RWPE1 (cell line): ENCODE measurements around the gene ARFGEF2.
A peak's percentile ranks its signal among the peaks of the same experiment; 100 is the strongest.

Source experiments
- CTCF ChIA-PET: fragments of 350-600 bp; sonication (Branson Sonifier 250); formaldehyde crosslinking; extraction: SDS; loops from one replicate; lab custom pipeline; 2021; lab: Yijun Ruan, JAX
- POLR2A ChIA-PET: fragments of 400-600 bp; formaldehyde crosslinking; extraction: SDS; loops from one replicate; lab custom pipeline; 2020; ENCODE audit warnings: antibody characterized with exemption; ENCODE audit not compliant: low non-redundant PET; lab: Yijun Ruan, JAX
- DNase-seq: peaks from one replicate; pipeline ENCODE4 v3.0.0; 2012; ENCODE audit warnings: low spot score
- H3K27ac ChIP-seq: fragments of 450-650 bp; 2 replicates; pipeline ENCODE4 v1.5.1; 2017
- TF ChIP-seq, protein P1 (sequence below): fragments of 450-650 bp; conservative IDR thresholded peaks from 2 replicates; pipeline ENCODE4 v1.5.1; 2017; ENCODE audit warnings: low read depth, mild to moderate bottlenecking

ARFGEF2 gene

DNA sequence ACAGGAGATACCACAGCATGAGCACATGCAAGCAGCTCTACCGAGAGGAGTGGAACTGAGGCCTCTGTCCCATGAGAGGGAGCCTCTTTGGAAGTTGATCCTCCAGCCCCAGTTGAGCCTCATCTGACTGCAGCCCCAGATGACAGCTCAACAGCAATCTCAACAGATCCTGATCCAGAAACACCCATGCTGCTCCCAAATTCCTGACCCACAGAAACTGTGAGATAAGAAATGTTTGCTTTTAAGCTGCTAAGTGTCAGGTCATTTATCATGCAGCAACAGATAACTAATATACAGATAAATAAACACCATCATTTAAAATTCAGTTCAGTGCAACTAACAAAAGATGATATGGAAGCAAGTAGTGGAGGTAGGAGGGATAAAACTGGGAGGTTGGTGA, 4.8 kb upstream of the ARFGEF2 start:
- H3K27ac ChIP-seq: no peak overlapping the region
- no peak for DNase-seq
- POLR2A ChIA-PET: no interaction called here
- TF ChIP-seq, protein P1, sequence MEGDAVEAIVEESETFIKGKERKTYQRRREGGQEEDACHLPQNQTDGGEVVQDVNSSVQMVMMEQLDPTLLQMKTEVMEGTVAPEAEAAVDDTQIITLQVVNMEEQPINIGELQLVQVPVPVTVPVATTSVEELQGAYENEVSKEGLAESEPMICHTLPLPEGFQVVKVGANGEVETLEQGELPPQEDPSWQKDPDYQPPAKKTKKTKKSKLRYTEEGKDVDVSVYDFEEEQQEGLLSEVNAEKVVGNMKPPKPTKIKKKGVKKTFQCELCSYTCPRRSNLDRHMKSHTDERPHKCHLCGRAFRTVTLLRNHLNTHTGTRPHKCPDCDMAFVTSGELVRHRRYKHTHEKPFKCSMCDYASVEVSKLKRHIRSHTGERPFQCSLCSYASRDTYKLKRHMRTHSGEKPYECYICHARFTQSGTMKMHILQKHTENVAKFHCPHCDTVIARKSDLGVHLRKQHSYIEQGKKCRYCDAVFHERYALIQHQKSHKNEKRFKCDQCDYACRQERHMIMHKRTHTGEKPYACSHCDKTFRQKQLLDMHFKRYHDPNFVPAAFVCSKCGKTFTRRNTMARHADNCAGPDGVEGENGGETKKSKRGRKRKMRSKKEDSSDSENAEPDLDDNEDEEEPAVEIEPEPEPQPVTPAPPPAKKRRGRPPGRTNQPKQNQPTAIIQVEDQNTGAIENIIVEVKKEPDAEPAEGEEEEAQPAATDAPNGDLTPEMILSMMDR: no peak
- CTCF ChIA-PET: interaction anchor here (0.6 to 1.7 kb wide), 2 partner anchors 259 to 1186 kb away, joined by 3 to 12 read pairs; no protein-coding TSS in a partner anchor

GRCh38 chr20:48919336-48919881, 2.1 kb upstream of the ARFGEF2 start:
- CTCF ChIA-PET: interaction anchor here (0.9 kb wide), 1 partner anchor 299 kb away, joined by 3 read pairs; no protein-coding TSS in a partner anchor

DNA sequence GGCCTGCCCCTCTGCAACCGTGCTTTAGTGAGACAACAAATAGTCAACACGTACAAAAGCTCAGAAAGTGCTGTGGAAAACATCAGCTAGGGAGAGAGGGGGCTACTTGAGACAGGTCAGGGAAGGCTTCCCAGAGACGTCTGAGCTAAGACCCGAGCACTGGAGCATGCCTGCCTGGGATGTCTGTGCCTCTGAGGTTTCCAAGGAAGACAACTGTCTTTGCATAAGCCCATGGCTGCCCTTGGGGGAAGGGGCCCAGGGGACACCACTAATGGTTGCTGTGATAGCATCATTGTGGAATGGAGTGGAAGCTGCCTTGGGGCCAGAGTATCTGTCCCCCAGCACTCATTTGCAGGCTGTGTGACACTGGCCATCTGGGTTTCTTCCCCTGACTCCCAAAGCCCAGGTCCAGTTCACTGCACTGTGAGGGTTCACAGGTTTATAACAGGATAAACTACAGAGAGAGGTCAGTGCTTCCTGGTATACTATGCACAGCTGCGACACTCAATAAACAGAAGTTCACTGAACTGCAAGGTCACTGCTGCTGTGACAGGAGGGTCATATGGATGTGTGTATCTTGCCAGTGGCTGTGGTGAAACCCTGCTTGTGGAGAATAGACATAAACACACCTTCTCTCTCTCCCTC, 1.5 kb upstream of the ARFGEF2 start:
- no peak overlapping the region for H3K27ac ChIP-seq
- POLR2A ChIA-PET: interaction anchor here (0.5 kb wide), 1 partner anchor 41 kb away, joined by 3 read pairs; no protein-coding TSS in a partner anchor
- DNase-seq: no peak
- CTCF ChIA-PET: interaction anchor here (0.9 to 1.3 kb wide), 2 partner anchors 262 to 299 kb away, joined by 3 to 5 read pairs; no protein-coding TSS in a partner anchor
- TF ChIP-seq, protein P1: no peak

More at GRCh38 chr20:48919336-48919881, 2.1 kb upstream of the ARFGEF2 start:
- DNase-seq: no peak
- TF ChIP-seq, protein P1: no peak
- no peak overlapping the region for H3K27ac ChIP-seq
- POLR2A ChIA-PET: interaction anchor here (0.5 to 0.7 kb wide), 2 partner anchors 42 to 1744 kb away, joined by 3 to 4 read pairs; no protein-coding TSS in a partner anchor

GRCh38 chr20:48920527-48921167, 864 bp upstream of the ARFGEF2 start:
- TF ChIP-seq, protein P1: no peak
- peak overlapping the region; percentile 86 for H3K27ac ChIP-seq
- DNase-seq: no peak
- ChIA-PET CTCF (interaction anchor here (0.6 to 1.3 kb wide), 5 partner anchors 44 to 1257 kb away, joined by 3 to 5 read pairs (median 3); no protein-coding TSS in a partner anchor), POLR2A (no interaction called here)

- CTCF ChIA-PET: interaction anchor here (0.5 to 1.1 kb wide), 7 partner anchors 9 to 265 kb away, joined by 3 to 4 read pairs (median 3); no protein-coding TSS in a partner anchor
- TF ChIP-seq, protein P1: no peak
- DNase-seq: peak; percentile 83
- POLR2A ChIA-PET: interaction anchor here (0.5 to 0.7 kb wide), 2 partner anchors 82 to 241 kb away, joined by 3 read pairs; no protein-coding TSS in a partner anchor
- peak overlapping the region; percentile 86 for H3K27ac ChIP-seq
Observed at GRCh38 chr20:48921883-48922820, 641 bp downstream of the ARFGEF2 start.
